CD4-positive, alpha-beta T cell treated with Interleukin-10 for 1 hour (primary cell): Measurements from ENCODE around the gene PRR5.

ENCODE experiments used
- DNase-seq: peaks from one replicate; pipeline ENCODE4 v3.0.0-alpha.2; 2020

Gene PRR5

GRCh38 chr22:44760476-44760875 lies 58.5 kb downstream of the PRR5 start:
- no peak for DNase-seq

- no peak for DNase-seq
Measured at GRCh38 chr22:44761025-44761424, 59.0 kb downstream of the PRR5 start.

GRCh38 chr22:44764373-44764772 lies 62.4 kb downstream of the PRR5 start:
- DNase-seq: no peak

GRCh38 chr22:44764974-44765373 lies 63.0 kb downstream of the PRR5 start:
- no peak for DNase-seq

- DNase-seq: no peak
Measured at GRCh38 chr22:44765571-44766285, 63.7 kb downstream of the PRR5 start.

- no peak for DNase-seq
Measured at GRCh38 chr22:44773082-44773481, 71.1 kb downstream of the PRR5 start.

GRCh38 chr22:44775862-44776261 lies 73.9 kb downstream of the PRR5 start:
- no peak for DNase-seq

GRCh38 chr22:44776605-44777363 lies 74.8 kb downstream of the PRR5 start:
- DNase-seq: no peak

GRCh38 chr22:44777364-44777755 lies 75.4 kb downstream of the PRR5 start:
- no peak for DNase-seq

GRCh38 chr22:44780876-44781449 lies 79.0 kb downstream of the PRR5 start:
- DNase-seq: no peak

- DNase-seq: no peak
Measured at GRCh38 chr22:44782363-44782963, 80.5 kb downstream of the PRR5 start.

GRCh38 chr22:44783091-44783490 lies 81.1 kb downstream of the PRR5 start:
- DNase-seq: no peak

- DNase-seq: no peak
Measured at GRCh38 chr22:44783581-44783980, 81.6 kb downstream of the PRR5 start.

- no peak for DNase-seq
Measured at GRCh38 chr22:44786136-44786535, 84.1 kb downstream of the PRR5 start.

GRCh38 chr22:44786610-44787009 lies 84.6 kb downstream of the PRR5 start:
- no peak for DNase-seq
